IPS-NIHi7 (cell line): Measurements from ENCODE around the gene SV2C.

Experiments
- DNase-seq: peaks from one replicate; pipeline ENCODE4 v3.0.0; 2012; ENCODE audit warnings: mixed read lengths; ENCODE audit errors: extremely low spot score

Gene SV2C

GRCh38 chr5:76256116-76256889 is 173.1 kb downstream of the SV2C start:
- DNase-seq, result peak; percentile 79

DNA sequence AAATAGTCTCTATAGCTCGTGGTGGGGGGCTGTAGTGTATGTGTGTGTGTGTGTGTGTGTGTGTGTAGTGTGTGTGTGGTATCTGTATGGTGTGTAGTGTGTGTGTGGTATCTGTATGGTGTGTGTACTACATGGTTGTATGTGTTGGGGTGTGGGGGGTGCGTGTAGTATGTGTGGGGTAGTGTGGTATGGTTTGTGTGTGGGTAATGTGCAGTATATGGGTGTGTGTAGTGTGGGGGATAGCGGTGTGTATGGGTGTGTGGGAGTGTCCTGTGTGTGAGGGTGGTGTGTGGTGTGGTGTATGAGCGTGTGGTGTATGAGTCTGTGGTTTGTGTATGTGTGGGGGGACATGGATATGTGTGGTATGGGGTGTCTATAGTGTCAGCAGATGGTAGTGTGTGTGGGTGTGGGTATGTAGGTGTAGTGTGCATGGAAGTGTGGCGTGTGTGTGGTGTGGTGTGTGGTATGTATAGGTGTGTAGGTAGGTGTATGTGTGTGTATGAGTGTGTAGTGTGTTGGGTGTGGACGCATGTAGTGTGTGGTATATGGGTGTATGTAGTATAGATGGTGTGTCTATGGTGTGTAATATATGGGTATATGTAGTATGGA is 174.1 kb downstream of the SV2C start:
- no peak for DNase-seq

- DNase-seq, result no peak
Measured at GRCh38 chr5:76257897-76258296, 174.7 kb downstream of the SV2C start.

DNA sequence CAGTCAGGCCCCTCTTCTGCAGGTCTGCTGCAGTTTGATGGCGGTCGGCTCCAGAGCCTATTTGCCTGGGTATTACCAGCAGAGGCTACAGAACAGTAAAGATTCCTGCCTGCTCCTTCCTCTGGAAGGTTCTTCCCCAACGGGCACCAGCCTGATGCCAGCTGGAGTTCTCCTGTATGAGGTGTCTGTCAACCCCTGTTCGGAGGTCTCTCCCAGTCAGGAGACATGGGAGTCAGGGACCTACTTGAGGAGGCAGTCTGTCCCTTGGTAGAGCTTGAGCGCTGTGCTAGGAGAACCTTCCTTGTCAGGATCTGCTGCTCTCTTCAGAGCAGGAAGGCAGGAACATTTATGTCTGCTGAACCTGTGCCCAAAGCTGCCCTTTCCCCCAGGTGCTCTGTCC is 181.5 kb downstream of the SV2C start:
- no peak for DNase-seq

DNA sequence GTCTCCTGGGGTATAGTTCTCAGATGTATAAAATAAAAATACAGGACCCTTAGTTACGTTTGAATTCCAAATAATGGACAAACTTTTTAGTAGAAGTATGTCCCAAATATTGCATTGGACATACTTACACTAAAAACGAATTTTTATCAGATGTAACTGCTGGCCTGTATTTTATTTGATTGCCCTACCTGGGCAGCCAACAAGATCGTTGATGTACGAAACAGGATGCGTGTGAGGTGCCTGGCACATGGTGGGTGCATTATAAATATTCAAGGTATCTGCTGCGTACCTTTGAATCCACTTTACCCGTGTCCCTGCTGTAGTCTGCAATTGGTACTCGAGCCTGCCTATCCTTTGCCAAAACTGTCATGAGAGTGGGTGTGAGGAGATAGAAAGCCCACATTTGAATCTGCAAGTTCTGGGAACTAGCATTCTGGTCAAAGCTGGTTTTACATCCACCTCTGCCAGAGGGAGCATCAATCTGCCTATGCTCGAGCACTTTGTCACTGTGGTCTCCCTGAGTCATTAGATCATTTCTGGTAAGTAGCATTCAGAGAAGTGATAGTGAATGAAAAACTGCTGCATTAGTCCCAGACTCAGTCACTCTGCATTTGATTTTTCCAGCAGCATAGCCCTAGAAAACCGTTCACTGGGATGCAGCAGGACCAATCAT is 186.2 kb downstream of the SV2C start:
- DNase-seq, result no peak

DNA sequence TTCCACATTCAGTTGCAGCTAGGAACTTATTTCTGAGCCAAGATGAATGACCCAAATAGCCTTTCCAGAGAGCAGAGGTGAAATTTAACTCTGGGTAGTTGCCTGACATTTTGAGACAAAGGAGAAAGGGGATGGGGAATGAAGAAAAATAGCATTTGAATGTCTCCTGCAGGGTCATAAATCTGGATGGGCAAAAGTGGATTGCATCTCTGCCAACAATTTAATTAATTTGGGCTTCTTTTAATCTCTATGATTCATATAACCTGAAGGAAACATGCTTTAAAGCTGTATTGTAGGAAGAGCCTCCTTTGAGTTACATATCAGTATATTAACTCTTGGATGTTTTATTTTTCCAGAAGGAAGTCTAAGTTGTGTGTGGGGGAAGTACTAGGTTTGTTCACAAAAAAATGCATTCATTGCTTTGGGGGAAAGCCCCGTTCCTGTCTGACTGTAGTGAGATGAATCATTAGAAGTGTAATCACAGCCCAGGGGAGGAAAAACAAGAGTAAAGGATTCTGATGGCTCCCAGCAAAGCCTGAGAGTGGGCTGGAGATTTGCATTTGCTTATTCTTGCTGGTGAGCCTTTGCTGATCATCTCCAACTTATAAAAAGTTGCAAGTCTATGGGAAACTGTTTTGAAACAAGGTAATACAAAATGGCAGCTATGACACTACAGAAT is 186.9 kb downstream of the SV2C start:
- no peak for DNase-seq

- DNase-seq, result no peak
Measured at GRCh38 chr5:76271836-76272235, 188.7 kb downstream of the SV2C start.

DNA sequence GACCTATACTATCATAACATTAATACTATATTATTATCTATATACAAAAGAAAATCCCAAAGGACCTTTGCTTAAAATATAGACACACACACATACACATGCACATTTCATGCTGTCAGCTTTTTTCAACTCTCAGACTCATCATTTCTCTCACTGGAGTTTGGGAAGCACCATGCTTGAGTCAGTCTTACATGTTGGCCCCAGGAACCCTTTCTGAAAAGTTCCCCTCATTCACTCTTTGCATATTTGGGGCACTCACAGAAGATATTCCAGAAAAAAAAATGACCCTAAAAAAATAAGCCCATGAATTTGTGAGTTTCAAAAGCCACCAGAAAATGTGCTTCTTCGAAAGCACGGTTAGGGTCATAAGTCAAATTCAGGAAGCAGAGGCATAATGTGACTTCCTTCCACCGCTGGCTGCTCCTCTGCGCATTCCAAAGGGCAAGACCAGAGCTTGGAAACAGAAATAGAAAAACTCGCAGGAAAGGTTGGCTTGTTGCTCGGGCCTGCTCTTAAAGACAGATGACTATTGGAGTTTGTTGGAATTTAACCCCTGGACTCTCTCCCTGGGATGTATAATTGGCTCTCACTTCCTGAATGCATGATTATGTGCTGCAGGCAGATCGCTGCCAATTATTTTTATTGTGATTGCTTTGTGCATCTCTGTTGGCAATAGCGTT is 190.2 kb downstream of the SV2C start:
- DNase-seq, result no peak

- DNase-seq, result no peak
Measured at GRCh38 chr5:76274571-76274970, 191.4 kb downstream of the SV2C start.

DNA sequence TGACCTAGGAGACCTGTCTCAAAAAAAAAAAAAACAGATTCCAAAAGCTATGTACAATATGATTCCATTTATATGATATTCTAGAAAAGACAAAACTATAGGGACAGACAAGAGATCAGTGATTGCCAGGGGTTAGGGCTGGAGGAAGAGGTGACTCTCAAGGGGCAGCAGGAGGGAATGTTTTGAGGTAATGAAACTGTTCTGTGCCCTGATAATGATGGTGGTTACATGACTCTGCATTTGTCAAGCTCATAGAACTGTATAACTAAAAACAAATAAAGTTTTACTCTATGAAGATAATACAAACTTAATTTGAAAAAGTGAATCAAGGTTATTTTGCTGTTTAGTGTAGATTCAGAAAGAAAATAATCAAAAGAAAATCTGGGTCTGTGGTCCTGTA is 194.6 kb downstream of the SV2C start:
- no peak for DNase-seq

- DNase-seq, result no peak
Measured at GRCh38 chr5:76278261-76278789, 195.1 kb downstream of the SV2C start.

DNA sequence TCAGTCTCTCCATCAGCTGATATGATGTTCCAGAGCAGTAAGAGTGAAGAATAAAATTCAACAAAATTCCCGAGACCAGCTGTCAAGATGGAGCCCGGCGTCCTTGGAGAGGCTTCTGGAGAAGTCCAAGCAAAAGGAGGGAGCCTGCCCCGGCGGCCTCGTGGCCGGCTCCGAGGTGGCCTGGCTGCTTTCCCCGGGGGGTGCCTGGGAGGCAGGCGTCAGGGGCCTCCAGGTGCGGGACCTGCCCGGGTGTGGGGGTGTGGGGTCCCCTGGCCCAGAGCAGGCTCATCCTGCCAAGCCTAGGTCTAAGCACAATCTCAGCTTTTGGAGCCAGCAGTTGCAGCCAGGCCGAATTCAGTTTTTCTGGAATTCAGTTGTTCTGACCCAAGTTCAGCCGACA is 197.3 kb downstream of the SV2C start:
- DNase-seq, result no peak

DNA sequence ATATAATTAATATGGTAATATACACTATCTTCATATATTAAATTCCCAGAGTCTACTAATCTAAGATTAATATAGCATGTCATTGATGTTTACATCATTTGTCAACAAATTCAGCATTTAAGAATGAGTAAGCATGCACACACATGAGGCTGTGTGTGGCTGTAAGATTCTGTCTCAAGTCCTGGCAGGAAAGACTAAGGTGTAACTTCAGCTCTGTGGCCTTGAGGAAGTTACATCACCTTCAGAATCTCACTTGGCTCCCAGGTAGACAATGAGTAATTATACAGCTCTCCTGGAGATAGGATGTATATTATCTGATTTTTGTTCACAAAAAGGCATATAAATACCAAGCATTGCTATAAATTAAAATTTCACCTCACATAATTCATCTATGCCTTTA is 200.5 kb downstream of the SV2C start:
- DNase-seq, result no peak

DNA sequence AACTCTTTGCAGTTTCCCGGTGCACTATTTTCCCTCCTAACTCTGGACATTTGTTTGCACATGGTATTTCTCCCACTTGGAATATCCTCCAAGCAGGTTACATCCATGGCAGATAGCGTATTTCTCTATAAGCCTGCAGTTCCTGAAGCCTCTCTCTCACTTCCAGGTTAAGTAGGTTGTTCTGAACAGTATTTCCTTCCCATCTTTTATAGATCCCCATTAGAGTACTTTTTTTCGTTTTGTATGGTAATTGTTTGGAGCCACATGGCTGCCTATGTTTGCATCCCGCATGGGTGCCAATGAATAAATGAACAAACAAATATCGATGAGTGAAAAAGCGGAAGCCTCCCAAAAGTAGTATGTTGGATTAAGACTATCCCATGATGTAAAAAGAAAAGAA is 206.5 kb downstream of the SV2C start:
- DNase-seq, result no peak

- no peak for DNase-seq
Measured at GRCh38 chr5:76290321-76290757, 207.2 kb downstream of the SV2C start.

- DNase-seq, result no peak
Measured at GRCh38 chr5:76291305-76292077, 208.3 kb downstream of the SV2C start.

DNA sequence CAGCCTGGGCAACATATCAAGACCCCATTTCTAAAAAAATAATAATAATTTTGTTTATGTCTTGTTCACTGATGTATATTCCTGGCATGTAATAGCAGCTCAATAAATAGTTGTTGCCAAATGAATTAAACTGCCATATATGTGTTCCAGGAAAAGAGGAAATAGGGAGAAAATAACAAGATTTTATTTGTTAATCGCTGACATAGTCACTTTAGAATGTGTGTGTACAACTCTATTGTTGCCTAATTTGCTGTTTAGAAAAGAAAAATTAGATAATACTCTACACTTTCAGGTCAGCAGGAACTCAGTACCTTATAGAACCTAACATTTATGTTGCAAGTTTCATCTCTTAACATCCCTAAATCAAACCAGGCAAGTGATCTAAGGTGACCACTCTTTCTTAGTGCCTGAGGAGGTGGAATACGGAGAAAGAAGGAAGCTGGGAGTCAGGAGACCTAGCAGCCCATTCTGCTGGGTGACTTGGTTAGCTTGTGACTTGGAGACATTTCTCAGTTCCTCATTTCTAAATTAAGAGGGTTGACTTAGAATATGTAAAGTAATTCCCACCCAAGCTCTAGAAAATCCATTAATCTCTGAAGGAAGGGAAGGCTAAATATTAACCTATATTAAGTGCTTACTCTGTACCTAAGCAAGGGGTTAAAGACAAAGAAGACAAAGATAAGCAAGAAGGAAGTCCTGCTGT is 209.6 kb downstream of the SV2C start:
- no peak for DNase-seq

DNA sequence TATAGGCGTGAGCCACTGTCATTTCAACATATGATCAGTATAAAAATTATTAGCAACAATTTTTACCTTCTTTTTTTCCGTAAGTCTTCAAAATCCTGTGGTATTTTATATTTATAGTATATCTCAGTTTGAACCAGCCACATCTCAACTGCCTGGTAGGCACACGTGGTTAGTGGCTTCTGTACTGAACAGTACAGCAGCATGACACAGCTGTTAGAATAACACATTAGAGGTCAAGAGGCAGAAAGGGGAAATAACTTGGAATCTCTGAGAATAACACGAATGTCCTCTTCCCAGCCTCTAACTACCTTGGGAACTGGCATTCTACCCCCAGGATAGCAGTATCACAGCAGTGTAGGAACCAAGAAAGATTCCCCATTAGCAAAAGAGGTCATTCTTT is 211.4 kb downstream of the SV2C start:
- DNase-seq, result no peak

GRCh38 chr5:76298852-76299251 is 215.7 kb downstream of the SV2C start:
- DNase-seq, result no peak

GRCh38 chr5:76299592-76299991 is 216.4 kb downstream of the SV2C start:
- DNase-seq, result no peak
